IMR-90 (cell line): Measurements from ENCODE around the gene MTMR6. TPM values are rescaled to one million over a fixed set of nuclear protein-coding genes. Genes with fewer than 3 reads are reported as not detected.

Experiments
- ATAC-seq: fragments of 200-7000 bp; cut with Tn5 transposase; 2 replicates; pipeline ENCODE4 v1.9.1; 2020; ENCODE audit warnings: low read depth, mild to moderate bottlenecking, moderate library complexity
- BruUV-seq: library from RNA; stranded (reverse); fragments of 400-500 nt; replicated peaks from 2 replicates; lab custom pipeline; 2021; lab: Mats Ljungman, UMichigan
- CTCF ChIA-PET: fragments of 300-600 bp; formaldehyde crosslinking; extraction: SDS; loops from one replicate; lab custom pipeline; 2021; ENCODE audit warnings: antibody characterized with exemption; lab: Yijun Ruan, JAX
- POLR2A ChIA-PET: fragments of 300-600 bp; sonication (Branson Sonifier 250); formaldehyde crosslinking; loops from one replicate; lab custom pipeline; 2022; ENCODE audit warnings: antibody characterized with exemption; ENCODE audit not compliant: unreplicated experiment; lab: Charles Lee
- DNase-seq: peaks from one replicate; pipeline ENCODE4 v3.0.0; 2013
- H2AFZ ChIP-seq: replicated peaks from 2 replicates; pipeline ENCODE3; 2013; ENCODE audit warnings: low read length, mild to moderate bottlenecking; ENCODE audit not compliant: poor library complexity
- H2AK5ac ChIP-seq: 2 replicates; pipeline ENCODE4 v1.6.1; 2013; ENCODE audit warnings: low read depth, low read length, inconsistent platforms
- H2AK9ac ChIP-seq: replicated peaks from 2 replicates; pipeline ENCODE3; 2013; ENCODE audit warnings: mild to moderate bottlenecking, low read depth, low read length, moderate library complexity; ENCODE audit not compliant: poor library complexity
- H2BK120ac ChIP-seq: 2 replicates; pipeline ENCODE4 v1.6.1; 2013; ENCODE audit warnings: low read depth, low read length, inconsistent platforms
- H2BK15ac ChIP-seq: 3 replicates; pipeline ENCODE4 v1.6.1; 2013; ENCODE audit warnings: low read depth, low read length, inconsistent platforms
- H2BK20ac ChIP-seq: 2 replicates; pipeline ENCODE4 v1.6.1; 2013; ENCODE audit warnings: low read depth, mild to moderate bottlenecking, inconsistent platforms, low read length, moderate library complexity
- H2BK5ac ChIP-seq: 2 replicates; pipeline ENCODE4 v1.6.1; 2013; ENCODE audit warnings: mild to moderate bottlenecking, low read depth, low read length, inconsistent platforms; ENCODE audit not compliant: poor library complexity, severe bottlenecking
- H3K14ac ChIP-seq: replicated peaks from 2 replicates; pipeline ENCODE4 v1.6.1; 2013; ENCODE audit warnings: low read depth, low read length, inconsistent platforms
- H3K18ac ChIP-seq: 2 replicates; pipeline ENCODE4 v1.6.1; 2013; ENCODE audit warnings: low read depth, low read length, control low read depth
- H3K23ac ChIP-seq: 2 replicates; pipeline ENCODE4 v1.6.1; 2013; ENCODE audit warnings: low read depth, low read length, inconsistent platforms
- H3K27ac ChIP-seq: 2 replicates; pipeline ENCODE4 v1.5.1; 2013; ENCODE audit warnings: mild to moderate bottlenecking, control low read depth, low read length; ENCODE audit not compliant: insufficient read depth
- H3K27me3 ChIP-seq: 2 replicates; pipeline ENCODE4 v1.6.1; 2013; ENCODE audit warnings: low read length; ENCODE audit not compliant: control insufficient read depth, insufficient read depth
- H3K36me3 ChIP-seq: 2 replicates; pipeline ENCODE4 v1.6.1; 2013; ENCODE audit warnings: low read length, mixed read lengths; ENCODE audit not compliant: control insufficient read depth, insufficient read depth
- H3K4ac ChIP-seq: 2 replicates; pipeline ENCODE4 v1.6.1; 2013; ENCODE audit warnings: low read depth, low read length, inconsistent platforms
- H3K4me1 ChIP-seq: 2 replicates; pipeline ENCODE4 v1.6.1; 2013; ENCODE audit warnings: low read length, mixed read lengths; ENCODE audit not compliant: control insufficient read depth, insufficient read depth
- H3K4me2 ChIP-seq: 2 replicates; pipeline ENCODE4 v1.6.1; 2013; ENCODE audit warnings: low read depth, mild to moderate bottlenecking, control low read depth, low read length, moderate library complexity
- H3K4me3 ChIP-seq: 2 replicates; pipeline ENCODE4 v1.5.1; 2013; ENCODE audit warnings: low read depth, mild to moderate bottlenecking, control low read depth, low read length, moderate library complexity; ENCODE audit not compliant: insufficient read depth
- H3K56ac ChIP-seq: 2 replicates; pipeline ENCODE4 v1.6.1; 2013; ENCODE audit warnings: low read length, inconsistent platforms; ENCODE audit not compliant: insufficient read depth; ENCODE audit errors: extremely low read depth
- H3K79me1 ChIP-seq, 2 experiments: 2 replicates each; pipeline ENCODE4 v1.6.1; 2013; ENCODE audit warnings: low read length in 2 of 2, inconsistent platforms in 1 of 2, low read depth in 1 of 2
- H3K9ac ChIP-seq: 2 replicates; pipeline ENCODE4 v1.6.1; 2013; ENCODE audit warnings: low read depth, low read length, control low read depth
- H3K9me1 ChIP-seq: 2 replicates; pipeline ENCODE4 v1.6.1; 2013; ENCODE audit warnings: low read length, inconsistent platforms; ENCODE audit not compliant: insufficient read depth
- H3K9me3 ChIP-seq: 2 replicates; pipeline ENCODE4 v1.6.1; 2013; ENCODE audit warnings: low read length; ENCODE audit not compliant: control insufficient read depth, insufficient read depth
- H4K20me1 ChIP-seq: 2 replicates; pipeline ENCODE4 v1.6.1; 2013; ENCODE audit warnings: low read length, inconsistent platforms; ENCODE audit not compliant: insufficient read depth
- H4K5ac ChIP-seq: 2 replicates; pipeline ENCODE4 v1.6.1; 2013; ENCODE audit warnings: mild to moderate bottlenecking, low read depth, low read length, control low read depth
- H4K8ac ChIP-seq, 2 experiments: 2 replicates each; pipeline ENCODE4 v1.6.1; 2013; ENCODE audit warnings: low read depth in 2 of 2, low read length in 2 of 2, control low read depth in 1 of 2, inconsistent platforms in 1 of 2
- H4K91ac ChIP-seq: 2 replicates; pipeline ENCODE4 v1.6.1; 2013; ENCODE audit warnings: low read depth, low read length, inconsistent platforms; ENCODE audit not compliant: insufficient read depth
- BHLHE40 ChIP-seq: fragments of 150-350 bp; IDR thresholded peaks from 2 replicates; pipeline ENCODE4 v1.6.1; 2016; ENCODE audit warnings: mild to moderate bottlenecking, low read depth, low read length
- CEBPB ChIP-seq: IDR thresholded peaks from 2 replicates; pipeline ENCODE4 v1.6.1; 2012; ENCODE audit warnings: low read depth, low read length, improper control_type of control experiment
- CHD1 ChIP-seq: IDR thresholded peaks from 2 replicates; pipeline ENCODE4 v1.6.1; 2012; ENCODE audit warnings: low read depth, low read length, improper control_type of control experiment
- ELK1 ChIP-seq: fragments of 150-350 bp; IDR thresholded peaks from 2 replicates; pipeline ENCODE4 v1.6.1; 2016; ENCODE audit warnings: low read depth, mild to moderate bottlenecking, low read length, moderate library complexity, borderline replicate concordance
- FOS ChIP-seq: fragments of 150-350 bp; IDR thresholded peaks from 2 replicates; pipeline ENCODE4 v1.6.1; 2016; ENCODE audit warnings: low read depth, low read length
- MAFK ChIP-seq: IDR thresholded peaks from 2 replicates; pipeline ENCODE4 v1.6.1; 2012; ENCODE audit warnings: low read depth, low read length, improper control_type of control experiment
- MAZ ChIP-seq: IDR thresholded peaks from 2 replicates; pipeline ENCODE4 v1.6.1; 2012; ENCODE audit warnings: low read depth, mild to moderate bottlenecking, low read length, improper control_type of control experiment, moderate library complexity, borderline replicate concordance
- MXI1 ChIP-seq: IDR thresholded peaks from 2 replicates; pipeline ENCODE4 v1.6.1; 2012; ENCODE audit warnings: low read depth, mild to moderate bottlenecking, low read length, moderate library complexity, borderline replicate concordance
- NFE2L2 ChIP-seq: fragments of 150-350 bp; IDR thresholded peaks from 2 replicates; pipeline ENCODE4 v1.6.1; 2016; ENCODE audit warnings: low read depth, mild to moderate bottlenecking, low read length
- POLR2A ChIP-seq: IDR thresholded peaks from 2 replicates; pipeline ENCODE4 v1.6.1; 2012; ENCODE audit warnings: mild to moderate bottlenecking, low read depth, low read length
- RAD21 ChIP-seq: IDR thresholded peaks from 2 replicates; pipeline ENCODE4 v1.6.1; 2012; ENCODE audit warnings: low read length, improper control_type of control experiment
- RCOR1 ChIP-seq: IDR thresholded peaks from 2 replicates; pipeline ENCODE4 v1.6.1; 2012; ENCODE audit warnings: mild to moderate bottlenecking, low read length, improper control_type of control experiment; ENCODE audit not compliant: insufficient replicate concordance
- RFX5 ChIP-seq: IDR thresholded peaks from 2 replicates; pipeline ENCODE4 v1.8.0; 2012; ENCODE audit warnings: low read depth, mild to moderate bottlenecking, low read length, moderate library complexity
- SMC3 ChIP-seq: fragments of 150-350 bp; IDR thresholded peaks from 2 replicates; pipeline ENCODE4 v1.6.1; 2016; ENCODE audit warnings: low read depth, mild to moderate bottlenecking, antibody characterized with exemption, low read length, moderate library complexity
- WGBS, 2 experiments: methylation state at CpG; one replicate each; pipeline versions ENCODE4 v1.1.5 to v1.1.7; 2013; ENCODE audit warnings: missing lambda C conversion rate in 2 of 2; ENCODE audit not compliant: insufficient read length in 1 of 2; ENCODE audit errors: extremely low coverage in 2 of 2; 5-methylcytosine and 5-hydroxymethylcytosine counted together
- dilution Hi-C: fragments of 300-500 bp; cut with HindIII; formaldehyde crosslinking; loops from one replicate; pipeline ENCODE4 v1.14.3; 2018; ENCODE audit warnings: low sequenced_read_pairs; ENCODE audit not compliant: unreplicated experiment
- in situ Hi-C: fragments of 300-500 bp; cut with MboI; formaldehyde crosslinking; loops from 3 replicates; pipeline ENCODE4 v1.14.3; 2019; ENCODE audit warnings: low sequenced_read_pairs, inconsistent platforms, mixed read lengths
- intact Hi-C: fragments of 100-400 bp; cut with micrococcal nuclease; formaldehyde crosslinking; loops from 2 replicates; pipeline ENCODE4 v1.10.0; 2022
- polyA plus RNA-seq, 3 experiments: library from polyadenylated mRNA; depleted of rRNA; stranded (reverse); fragments of >200 nt; gene quantifications; 2 replicates each; pipeline ENCODE4 v1.2.3, GENCODE V29; 2012; ENCODE audit warnings: low replicate concordance in 1 of 3
- total RNA-seq: library from RNA; depleted of rRNA; stranded (reverse); fragments of >200 nt; gene quantifications from 2 replicates; pipeline ENCODE4 v1.2.3, GENCODE V29; 2012
- TF ChIP-seq, protein P1 (sequence below): conservative IDR thresholded peaks from 2 replicates; pipeline ENCODE4 v1.5.1; 2012; ENCODE audit warnings: mild to moderate bottlenecking, low read depth, low read length, improper control_type of control experiment
- TF ChIP-seq, protein P2 (sequence below): fragments of 150-350 bp; IDR thresholded peaks from 2 replicates; pipeline ENCODE4 v1.6.1; 2017; ENCODE audit warnings: mild to moderate bottlenecking, antibody characterized with exemption, low read length, low read depth

The MTMR6 gene
- total and polyA plus RNA-seq, 2 of the 4 experiments (the other 2 are of a cell fraction), result 9.4 to 21.7 TPM

GRCh38 chr13:25198647-25199046 is 88.6 kb downstream of the MTMR6 start:
- no peak overlapping the region for H3K4me2 ChIP-seq
- no peaks in the 10 kb centered on the region for H3K9me1 ChIP-seq
- no peak overlapping the region for H3K18ac ChIP-seq
- in situ Hi-C loops, result no loop called here
- dilution Hi-C loops, result no loop called here
- peaks cover 2% of the 10 kb centered on the region for H3K27me3 ChIP-seq
- H2BK20ac ChIP-seq, result no peak overlapping the region
- BruUV-seq, result no TSS peak
- no peak overlapping the region for H2BK120ac ChIP-seq
- H3K4ac ChIP-seq, result no peak overlapping the region
- H4K91ac ChIP-seq, result no peak overlapping the region
- H4K20me1 ChIP-seq, result no peaks in the 10 kb centered on the region
- H3K36me3 ChIP-seq, result no peaks in the 10 kb centered on the region
- no peaks in the 10 kb centered on the region for H3K9me3 ChIP-seq
- H2BK5ac ChIP-seq, result no peak overlapping the region
- H2AK9ac ChIP-seq, result no peak overlapping the region
- no peak for ATAC-seq
- ChIA-PET CTCF (no interaction called here), POLR2A (no interaction called here)
- H2BK15ac ChIP-seq, result no peak overlapping the region
- H3K4me1 ChIP-seq, result no peaks in the 10 kb centered on the region
- no peak overlapping the region for H3K9ac ChIP-seq
- H2AK5ac ChIP-seq, result no peak overlapping the region
- no peak overlapping the region for H4K5ac ChIP-seq
- DNase-seq, result no peak
- no peak overlapping the region for H3K14ac ChIP-seq
- no peaks in the 10 kb centered on the region for H3K79me1 ChIP-seq
- TF ChIP-seq, protein P1, sequence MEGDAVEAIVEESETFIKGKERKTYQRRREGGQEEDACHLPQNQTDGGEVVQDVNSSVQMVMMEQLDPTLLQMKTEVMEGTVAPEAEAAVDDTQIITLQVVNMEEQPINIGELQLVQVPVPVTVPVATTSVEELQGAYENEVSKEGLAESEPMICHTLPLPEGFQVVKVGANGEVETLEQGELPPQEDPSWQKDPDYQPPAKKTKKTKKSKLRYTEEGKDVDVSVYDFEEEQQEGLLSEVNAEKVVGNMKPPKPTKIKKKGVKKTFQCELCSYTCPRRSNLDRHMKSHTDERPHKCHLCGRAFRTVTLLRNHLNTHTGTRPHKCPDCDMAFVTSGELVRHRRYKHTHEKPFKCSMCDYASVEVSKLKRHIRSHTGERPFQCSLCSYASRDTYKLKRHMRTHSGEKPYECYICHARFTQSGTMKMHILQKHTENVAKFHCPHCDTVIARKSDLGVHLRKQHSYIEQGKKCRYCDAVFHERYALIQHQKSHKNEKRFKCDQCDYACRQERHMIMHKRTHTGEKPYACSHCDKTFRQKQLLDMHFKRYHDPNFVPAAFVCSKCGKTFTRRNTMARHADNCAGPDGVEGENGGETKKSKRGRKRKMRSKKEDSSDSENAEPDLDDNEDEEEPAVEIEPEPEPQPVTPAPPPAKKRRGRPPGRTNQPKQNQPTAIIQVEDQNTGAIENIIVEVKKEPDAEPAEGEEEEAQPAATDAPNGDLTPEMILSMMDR, result no peak
- TF ChIP-seq CHD1 (no peak), MXI1 (no peak), RAD21 (no peak), SMC3 (no peak), MAZ (no peak), FOS (no peak), ELK1 (no peak), NFE2L2 (no peak), POLR2A (no peak), RFX5 (no peak), BHLHE40 (no peak), RCOR1 (no peak), MAFK (no peak), CEBPB (no peak)
- TF ChIP-seq, protein P2, sequence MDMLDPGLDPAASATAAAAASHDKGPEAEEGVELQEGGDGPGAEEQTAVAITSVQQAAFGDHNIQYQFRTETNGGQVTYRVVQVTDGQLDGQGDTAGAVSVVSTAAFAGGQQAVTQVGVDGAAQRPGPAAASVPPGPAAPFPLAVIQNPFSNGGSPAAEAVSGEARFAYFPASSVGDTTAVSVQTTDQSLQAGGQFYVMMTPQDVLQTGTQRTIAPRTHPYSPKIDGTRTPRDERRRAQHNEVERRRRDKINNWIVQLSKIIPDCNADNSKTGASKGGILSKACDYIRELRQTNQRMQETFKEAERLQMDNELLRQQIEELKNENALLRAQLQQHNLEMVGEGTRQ, result no peak
- no peak overlapping the region for H4K8ac ChIP-seq
- H3K4me3 ChIP-seq, result no peak overlapping the region
- no peak overlapping the region for H3K56ac ChIP-seq
- no peak overlapping the region for H3K27ac ChIP-seq
- H3K23ac ChIP-seq, result no peak overlapping the region
- intact Hi-C loops, result no loop called here
- H2AFZ ChIP-seq, result no peak overlapping the region
- WGBS, 2 experiments, result 53% methylated on average over 3 of the region's 5 CpGs; no CpG with 5 or more reads in 1 of the 2 experiments
